H1 (cell line): ENCODE measurements around the gene ACMSD. TPM values are rescaled to one million over a fixed set of nuclear protein-coding genes. Genes with fewer than 3 reads are reported as not detected.

Experiments used
- CTCF ChIA-PET: fragments of 300-600 bp; sonication (Branson Sonifier 250); formaldehyde crosslinking; loops from one replicate; lab custom pipeline; 2021; ENCODE audit not compliant: partially characterized antibody; lab: Charles Lee
- POLR2A ChIA-PET: fragments of 300-600 bp; sonication (Branson Sonifier 250); formaldehyde crosslinking; loops from one replicate; lab custom pipeline; 2021; ENCODE audit warnings: inconsistent platforms; ENCODE audit not compliant: partially characterized antibody; lab: Charles Lee
- DNase-seq, 2 experiments: peaks; one replicate each; pipeline versions ENCODE4 v3.0.0 to v3.0.0-alpha.2; 2010 to 2022; ENCODE audit warnings: low spot score in 2 of 2, low read depth in 1 of 2, mixed read lengths in 1 of 2
- FAIRE-seq: peaks from 2 replicates; lab custom pipeline; 2011; peaks lifted over from hg19 to GRCh38; lab: Jason Lieb, UNC
- H2AFZ ChIP-seq: 2 replicates; pipeline ENCODE4 v1.8.1; 2012; ENCODE audit warnings: low read length, inconsistent platforms
- H2AK5ac ChIP-seq: 2 replicates; pipeline ENCODE4 v1.6.1; 2013; ENCODE audit warnings: low read depth, low read length
- H2BK120ac ChIP-seq: replicated peaks from 2 replicates; pipeline ENCODE3; 2013; ENCODE audit warnings: low read depth, low read length, inconsistent platforms
- H2BK12ac ChIP-seq: 2 replicates; pipeline ENCODE4 v1.6.1; 2013; ENCODE audit warnings: low read depth, low read length
- H2BK15ac ChIP-seq: 2 replicates; pipeline ENCODE4 v1.6.1; 2013; ENCODE audit warnings: low read length
- H2BK20ac ChIP-seq: 2 replicates; pipeline ENCODE4 v1.6.1; 2013; ENCODE audit warnings: low read length
- H2BK5ac ChIP-seq: 2 replicates; pipeline ENCODE4 v1.6.1; 2013; ENCODE audit warnings: low read depth, low read length
- H3K14ac ChIP-seq: 2 replicates; pipeline ENCODE4 v1.6.1; 2013; ENCODE audit warnings: inconsistent platforms; ENCODE audit not compliant: insufficient read length
- H3K18ac ChIP-seq: 2 replicates; pipeline ENCODE4 v1.6.1; 2013; ENCODE audit warnings: low read length; ENCODE audit errors: extremely low read depth
- H3K23ac ChIP-seq: 2 replicates; pipeline ENCODE4 v1.6.1; 2013; ENCODE audit warnings: inconsistent platforms; ENCODE audit not compliant: insufficient read length
- H3K23me2 ChIP-seq: 2 replicates; pipeline ENCODE4 v1.6.1; 2013; ENCODE audit warnings: low read depth, low read length
- H3K27ac ChIP-seq: 2 replicates; pipeline ENCODE4 v1.6.1; 2011; ENCODE audit warnings: low read depth, low read length, inconsistent platforms
- H3K27me3 ChIP-seq, 4 experiments: replicated peaks in 1 of 4; 1 replicate in 1 of 4; 2 replicates in 3 of 4; pipeline versions ENCODE4 v1.6.1 to v1.8.1; 2011 to 2013; ENCODE audit warnings: low read length in 3 of 4, mild to moderate bottlenecking in 3 of 4, inconsistent platforms in 2 of 4, mixed read lengths in 2 of 4, moderate library complexity in 1 of 4; ENCODE audit not compliant: control insufficient read depth in 3 of 4, insufficient read depth in 3 of 4; ENCODE audit errors: extremely low read depth in 1 of 4
- H3K36me3 ChIP-seq, 4 experiments: 2 replicates each; pipeline versions ENCODE4 v1.6.1 to v1.8.1; 2011 to 2013; ENCODE audit warnings: mild to moderate bottlenecking in 4 of 4, low read length in 3 of 4, moderate library complexity in 2 of 4, control low read depth in 1 of 4, inconsistent platforms in 1 of 4; ENCODE audit not compliant: insufficient read depth in 4 of 4, control insufficient read depth in 2 of 4
- H3K4ac ChIP-seq: replicated peaks from 2 replicates; pipeline ENCODE3; 2013; ENCODE audit warnings: low read length, low read depth, mixed read lengths, inconsistent platforms; ENCODE audit not compliant: insufficient read length
- H3K4me1 ChIP-seq, 4 experiments: replicated peaks in 1 of 4; 1 replicate in 1 of 4; 2 replicates in 3 of 4; pipeline versions ENCODE4 v1.6.1 to v1.8.1; 2011 to 2013; ENCODE audit warnings: low read length in 3 of 4, inconsistent platforms in 2 of 4, mixed read lengths in 1 of 4; ENCODE audit not compliant: insufficient read depth in 4 of 4, control insufficient read depth in 3 of 4
- H3K4me2 ChIP-seq, 2 experiments: 2 replicates each; pipeline versions ENCODE4 v1.6.1 to v1.8.1; 2011 to 2013; ENCODE audit warnings: low read depth in 2 of 2, low read length in 2 of 2, control low read depth in 1 of 2, inconsistent platforms in 1 of 2, mild to moderate bottlenecking in 1 of 2; ENCODE audit not compliant: insufficient read depth in 1 of 2
- H3K4me3 ChIP-seq, 4 experiments: fragments of 200-600, 300-600 bp in 1 of 4; sonication (generic), shearing (Covaris generic), sonication (Bioruptor Twin) in 1 of 4; 2 replicates each; pipeline versions ENCODE4 v1.5.1 to v1.8.1; 2011 to 2016; ENCODE audit warnings: low read length in 4 of 4, low read depth in 3 of 4, control low read depth in 2 of 4, inconsistent platforms in 2 of 4, mild to moderate bottlenecking in 2 of 4, mixed read lengths in 1 of 4, moderate library complexity in 1 of 4; ENCODE audit not compliant: insufficient read depth in 2 of 4; ENCODE audit errors: extremely low read depth in 1 of 4
- H3K56ac ChIP-seq: replicated peaks from 2 replicates; pipeline ENCODE3; 2013; ENCODE audit warnings: low read depth, mild to moderate bottlenecking, mixed read lengths, low read length, inconsistent platforms; ENCODE audit not compliant: insufficient read length
- H3K79me1 ChIP-seq: 2 replicates; pipeline ENCODE4 v1.6.1; 2013; ENCODE audit warnings: low read depth, low read length, control low read depth
- H3K79me2 ChIP-seq, 2 experiments: 2 replicates each; pipeline versions ENCODE4 v1.6.1 to v1.8.1; 2012 to 2013; ENCODE audit warnings: low read length in 2 of 2, mild to moderate bottlenecking in 2 of 2, inconsistent platforms in 1 of 2; ENCODE audit not compliant: insufficient read depth in 2 of 2, control insufficient read depth in 1 of 2
- H3K9ac ChIP-seq, 4 experiments: replicated peaks in 1 of 4; 1 replicate in 1 of 4; 2 replicates in 3 of 4; pipeline versions ENCODE4 v1.6.1 to v1.8.1; 2011 to 2013; ENCODE audit warnings: low read depth in 3 of 4, low read length in 3 of 4, control low read depth in 2 of 4, mild to moderate bottlenecking in 2 of 4, moderate library complexity in 2 of 4, inconsistent platforms in 1 of 4; ENCODE audit errors: extremely low read depth in 1 of 4
- H3K9me3 ChIP-seq, 2 experiments: 2 replicates each; pipeline versions ENCODE4 v1.6.1 to v1.8.1; 2012 to 2013; ENCODE audit warnings: mild to moderate bottlenecking in 2 of 2, moderate library complexity in 2 of 2, control low read depth in 1 of 2, inconsistent platforms in 1 of 2, low read depth in 1 of 2, low read length in 1 of 2, mixed read lengths in 1 of 2; ENCODE audit not compliant: insufficient read depth in 2 of 2
- H4K20me1 ChIP-seq, 2 experiments: replicated peaks in 1 of 2; 2 replicates each; pipeline versions ENCODE3 to v1.8.1; 2011 to 2013; ENCODE audit warnings: inconsistent platforms in 2 of 2, low read length in 2 of 2, mild to moderate bottlenecking in 1 of 2; ENCODE audit not compliant: insufficient read depth in 2 of 2, control insufficient read depth in 1 of 2
- H4K5ac ChIP-seq: 2 replicates; pipeline ENCODE4 v1.6.1; 2013; ENCODE audit warnings: low read length, low read depth, mixed read lengths, inconsistent platforms; ENCODE audit not compliant: insufficient read length
- H4K8ac ChIP-seq: 2 replicates; pipeline ENCODE4 v1.8.0; 2013; ENCODE audit warnings: mild to moderate bottlenecking, moderate library complexity, low read length, inconsistent platforms; ENCODE audit not compliant: insufficient read depth; ENCODE audit errors: extremely low read depth
- H4K91ac ChIP-seq: replicated peaks from 2 replicates; pipeline ENCODE3; 2013; ENCODE audit warnings: low read length, mixed read lengths, inconsistent platforms; ENCODE audit not compliant: insufficient read length
- SAP30 ChIP-seq: fragments of 300-600 bp; sonication (generic); IDR thresholded peaks from 2 replicates; pipeline ENCODE4 v1.7.1; 2012; ENCODE audit warnings: low read length, moderate library complexity, mild to moderate bottlenecking, inconsistent platforms; ENCODE audit not compliant: insufficient read depth, insufficient replicate concordance
- WGBS, 2 experiments: shearing (Covaris generic) in 1 of 2; methylation state at CpG; one replicate each; pipeline versions ENCODE4 v1.1.6 to v1.1.7; 2013 to 2015; ENCODE audit warnings: low lambda C conversion rate in 2 of 2, mixed read lengths in 2 of 2, inconsistent platforms in 1 of 2, low coverage in 1 of 2, missing lambda C conversion rate in 1 of 2; ENCODE audit not compliant: insufficient replicate concordance in 2 of 2, insufficient coverage in 1 of 2, insufficient read length in 1 of 2; ENCODE audit errors: extremely low coverage in 1 of 2, missing lambda C conversion rate in 1 of 2; 5-methylcytosine and 5-hydroxymethylcytosine counted together
- polyA plus RNA-seq, 7 experiments: library from polyadenylated mRNA; depleted of rRNA in 3 of 7; stranded (reverse) in 5 of 7; unstranded in 2 of 7; fragments of >200 nt in 5 of 7; fragments of 200-250 nt in 2 of 7; gene quantifications; 1 replicate in 5 of 7; 2 replicates in 1 of 7; 4 replicates in 1 of 7; pipeline versions ENCODE4 v1.2.1 to v1.2.3, GENCODE V29; 2011 to 2013; ENCODE audit warnings: missing spikeins in 2 of 7, mixed read lengths in 2 of 7
- total RNA-seq: library from RNA; stranded (reverse); fragmentation: NEBNext Ultra II Directional; extraction: Animal tissue kit (Norgen Biotek cat#: 25700); gene quantifications from 2 replicates; pipeline ENCODE4 v1.2.1, GENCODE V29; 2021

ACMSD gene
- total and polyA plus RNA-seq, 2 of the 8 experiments (the other 6 are each of a cell fraction or from before 2014, with no cell fraction given) = not detected

DNA sequence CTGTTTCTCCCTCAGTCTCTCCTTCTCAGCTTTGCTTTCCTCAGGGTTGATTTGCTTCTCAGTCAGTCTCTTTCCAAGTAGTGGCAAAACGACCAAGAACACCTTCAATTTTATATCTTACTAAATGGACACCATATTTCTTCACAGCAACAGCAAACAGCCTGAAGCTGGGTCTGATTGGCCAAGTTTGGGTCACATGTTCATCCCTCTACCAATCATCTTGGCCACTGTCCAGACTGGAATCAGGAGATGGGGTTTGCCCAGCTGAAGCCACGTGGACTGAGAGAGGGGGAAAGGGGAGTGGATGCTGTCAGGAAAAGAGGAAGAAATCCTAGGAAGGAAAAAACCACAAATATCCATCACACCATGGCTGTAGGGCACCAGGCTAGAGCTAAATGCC, 42.0 kb upstream of the ACMSD start:
- Histone ChIP-seq H3K27ac (no peak overlapping the region), H2BK20ac (no peak overlapping the region), H3K9me3 (no peaks in the 10 kb centered on the region), H4K8ac (no peak overlapping the region), H3K4me1 (no peaks in the 10 kb centered on the region), H4K20me1 (no peaks in the 10 kb centered on the region), H2BK120ac (no peak overlapping the region), H3K23me2 (no peaks in the 10 kb centered on the region), H2AFZ (no peak overlapping the region), H4K91ac (no peak overlapping the region), H3K4me2 (no peak overlapping the region), H3K56ac (no peak overlapping the region), H4K5ac (no peak overlapping the region), H3K23ac (no peak overlapping the region), H2BK15ac (no peak overlapping the region), H2AK5ac (no peak overlapping the region), H2BK5ac (no peak overlapping the region), H3K4ac (no peak overlapping the region), H3K18ac (no peak overlapping the region), H3K4me3 (no peak overlapping the region), H3K27me3 (no peaks in the 10 kb centered on the region), H3K9ac (no peak overlapping the region), H3K36me3 (no peaks in the 10 kb centered on the region), H3K14ac (no peak overlapping the region), H3K79me1 (no peaks in the 10 kb centered on the region), H2BK12ac (no peak overlapping the region), H3K79me2 (no peaks in the 10 kb centered on the region)
- no peak for FAIRE-seq
- no peak for DNase-seq
- ChIA-PET CTCF (interaction anchor here (0.8 to 1.7 kb wide), 6 partner anchors 11 to 345 kb away, joined by 3 to 6 read pairs (median 4); no protein-coding TSS in a partner anchor), POLR2A (interaction anchor here (1.1 to 1.8 kb wide), 2 partner anchors 9 to 29 kb away, joined by 3 to 5 read pairs; no protein-coding TSS in a partner anchor)
- 80% methylated on average over 2 of the region's 2 CpGs; no CpG with 5 or more reads in 1 of the 2 experiments for WGBS, 2 experiments
- TF ChIP-seq SAP30 = no peak
